ENCODE measurements around the gene XRCC5.

DNA sequence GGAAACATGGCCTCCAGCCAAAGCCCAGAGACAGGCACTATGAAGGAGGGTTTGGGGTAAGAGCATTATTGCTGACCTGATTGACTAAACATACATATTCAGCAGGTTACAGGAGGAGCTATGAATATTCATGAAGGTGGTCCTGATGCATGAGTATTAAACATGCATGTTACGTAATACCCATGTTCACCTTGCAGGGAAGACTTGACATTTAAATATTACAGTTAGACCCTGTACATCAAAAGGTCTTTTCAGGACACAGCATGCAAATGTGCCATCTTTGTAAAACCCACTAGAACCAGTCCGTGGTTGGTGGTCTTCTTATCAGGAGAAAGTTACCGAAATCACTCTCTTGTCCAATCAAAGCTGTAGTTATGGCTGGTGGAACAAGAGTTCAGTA is 59.9 kb downstream of the XRCC5 start:
- TF ChIP-seq CTCF (IDR thresholded peaks at IDR 0.05; ENCODE audit: poor library complexity, severe bottlenecking) (no peak), POLR2AphosphoS5 (IDR thresholded peaks at IDR 0.05) (no peak)

All from neural cell (in vitro differentiated cells).